ENCODE results near the gene HMMR. TPM values are rescaled to one million over a fixed set of nuclear protein-coding genes. Genes with fewer than 3 reads are reported as not detected.

HMMR gene
- total and polyA plus RNA-seq, 2 experiments from 2014 or later, result 77.9 to 163 TPM

DNA sequence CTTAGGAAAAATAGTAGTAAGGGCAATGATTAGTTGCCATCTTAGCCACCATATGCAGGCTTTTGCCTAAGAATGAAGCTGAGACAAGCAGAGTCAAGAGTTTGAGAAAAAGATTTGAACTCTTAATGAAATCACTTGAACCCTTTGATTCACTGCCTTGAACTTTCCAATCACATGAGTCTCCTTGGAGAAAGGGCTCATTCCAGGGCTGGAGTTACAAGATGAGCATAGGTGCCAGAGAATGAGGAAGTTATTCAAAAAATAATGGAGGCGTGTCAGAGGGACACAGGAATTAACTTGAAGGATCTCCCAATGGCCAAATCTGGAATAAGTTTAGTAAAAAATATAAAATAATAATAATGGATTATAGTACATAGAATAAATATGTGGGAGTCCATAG, 80.3 kb downstream of the HMMR start:
- no peaks in the 10 kb centered on the region for H3F3A ChIP-seq (replicated peaks; ENCODE audit: low read depth)
- no peak overlapping the region for H3K27ac Mint-ChIP-seq
- no peaks in the 10 kb centered on the region for H3K36me3 ChIP-seq (ENCODE audit: insufficient read depth)
- H3K4me1 ChIP-seq (ENCODE audit: insufficient read depth), result peaks cover 17% of the 10 kb centered on the region
- no peak overlapping the region for H2AFZ ChIP-seq
- H3K79me2 ChIP-seq (replicated peaks; ENCODE audit: insufficient read depth), result no peaks in the 10 kb centered on the region
- H3K4me3 Mint-ChIP-seq, result no peak overlapping the region
- H3K27me3 ChIP-seq (ENCODE audit: insufficient read depth), result no peaks in the 10 kb centered on the region
- H3K9me3 Mint-ChIP-seq, result peaks cover 6% of the 10 kb centered on the region; the same call in 1 of the 3 replicates
- no peak overlapping the region for H3K27ac ChIP-seq (ENCODE audit: low read depth)
- no peak for TF ChIP-seq EZH2phosphoT487 (IDR thresholded peaks at IDR 0.05; ENCODE audit: unreplicated experiment)
- TF ChIP-seq POLR2AphosphoS5 (IDR thresholded peaks at IDR 0.05; ENCODE audit: low read depth), result no peak
- ATAC-seq (no peak), DNase-seq (ENCODE audit: low spot score) (no peak)
- peaks cover 17% of the 10 kb centered on the region for H3K4me1 Mint-ChIP-seq
- no peaks in the 10 kb centered on the region for H3K36me3 Mint-ChIP-seq (ENCODE audit: low read depth)
- H4K20me1 ChIP-seq (replicated peaks; ENCODE audit: insufficient read depth), result no peaks in the 10 kb centered on the region
- no peak overlapping the region for H3K4me3 ChIP-seq
- H3K9me2 ChIP-seq (ENCODE audit: insufficient read depth), result no peaks in the 10 kb centered on the region
- no peak overlapping the region for H3K4me2 ChIP-seq
- peaks cover 5% of the 10 kb centered on the region for H3K27me3 Mint-ChIP-seq (ENCODE audit: insufficient read depth, low read depth, poor library complexity)

Small RNA genes within 50 kb of the gene (small RNA-seq; reads per million reads assigned to genes)
- gene AC008723.1 (ENCODE audit: low replicate concordance), result not detected

Other genes with a start within 250 kb of the HMMR start
- 487 and 496 TPM in 2 replicates for gene CCNG1, start 23.0 kb upstream of the HMMR start, total RNA-seq (2014; rRNA removed; shearing (Covaris generic))
- 431 and 489 TPM in 2 replicates for gene CCNG1, start 23.0 kb upstream of the HMMR start, polyA plus RNA-seq (2016; fragmentation: Nextera tagmentation; extraction: Ambion mirVana)
- 14.6 and 23.2 TPM in 2 replicates for gene NUDCD2, start 530 bp upstream of the HMMR start, total RNA-seq (2014; rRNA removed; shearing (Covaris generic))
- gene NUDCD2, start 530 bp upstream of the HMMR start, polyA plus RNA-seq (2016; fragmentation: Nextera tagmentation; extraction: Ambion mirVana), result 112 and 123 TPM in 2 replicates
- gene MAT2B, start 45.0 kb downstream of the HMMR start, total RNA-seq (2014; rRNA removed; shearing (Covaris generic)), result 110 and 120 TPM in 2 replicates
- 75.7 and 81.4 TPM in 2 replicates for gene MAT2B, start 45.0 kb downstream of the HMMR start, polyA plus RNA-seq (2016; fragmentation: Nextera tagmentation; extraction: Ambion mirVana)

Data from GM23338 (cell line).